Esophagus squamous epithelium (tissue), 5 donors: Measurements from ENCODE around the gene RAB36. TPM values are rescaled to one million over a fixed set of nuclear protein-coding genes. Genes with fewer than 3 reads are reported as not detected.

Source experiments
- DNase-seq: peaks from one replicate; lab custom pipeline; 2025; lab: John Stamatoyannopoulos, UW
- H3K27ac ChIP-seq, 4 donors: fragments of 200-600 bp; sonication (generic); one replicate each; pipeline ENCODE4 v1.5.1; 2016 to 2019; ENCODE audit warnings: mild to moderate bottlenecking in 1 of 4
- H3K27me3 ChIP-seq, 4 donors: fragments of 200-600 bp; sonication (generic); 1 replicate in 3 of 4; 2 replicates in 1 of 4; pipeline versions ENCODE4 v1.5.1 to v1.6.0; 2017 to 2021; ENCODE audit warnings: antibody characterized with exemption in 1 of 4
- H3K36me3 ChIP-seq, 3 donors: fragments of 200-600 bp; sonication (generic); one replicate each; pipeline ENCODE4 v1.5.1; 2016 to 2019
- H3K4me1 ChIP-seq, 3 donors: fragments of 200-600 bp; sonication (generic); one replicate each; pipeline ENCODE4 v1.5.1; 2017 to 2019
- H3K4me3 ChIP-seq, 4 donors: fragments of 200-600 bp; sonication (generic); 1 replicate in 3 of 4; 2 replicates in 1 of 4; pipeline ENCODE4 v1.5.1; 2016 to 2019; ENCODE audit warnings: mild to moderate bottlenecking in 2 of 4, moderate library complexity in 1 of 4
- H3K9me3 ChIP-seq, 3 donors: fragments of 200-600 bp; sonication (generic); one replicate each; pipeline ENCODE4 v1.5.1; 2016 to 2019
- CTCF ChIP-seq, 6 experiments: fragments of 450-650 bp in 4 of 6; fragments of 200-600 bp in 2 of 6; sonication (generic) in 2 of 6; IDR thresholded peaks; one replicate each; pipeline ENCODE4 v1.5.1; 2016 to 2019; ENCODE audit warnings: antibody characterized with exemption in 6 of 6, mild to moderate bottlenecking in 4 of 6, moderate library complexity in 4 of 6
- POLR2A ChIP-seq, 4 donors: fragments of 450-650 bp; IDR thresholded peaks; one replicate each; pipeline ENCODE4 v1.6.1; 2017; ENCODE audit warnings: antibody characterized with exemption in 4 of 4, mild to moderate bottlenecking in 4 of 4, moderate library complexity in 3 of 4
- WGBS, 2 donors: methylation state at CpG; one replicate each; pipeline ENCODE4 v1.1.5; 2018; 5-methylcytosine and 5-hydroxymethylcytosine counted together
- intact Hi-C: fragments of 100-400 bp; cut with DNase I; formaldehyde crosslinking; loops from one replicate; pipeline ENCODE4 v1.15.0; 2022
- total RNA-seq, 4 donors: library from RNA; depleted of rRNA; stranded (reverse); fragments of >200 nt; gene quantifications; one replicate each; pipeline ENCODE4 v1.1.0, GENCODE V29; 2016
- donor health status: DM: yes; HTN: yes; CAD: no.

The RAB36 gene
- total RNA-seq, 4 donors from 2014 or later = 1.4 to 3.9 (median 2.3) TPM

GRCh38 chr22:23184100-23184763, 39.0 kb downstream of the RAB36 start:
- no peak for DNase-seq
- peaks cover 37 to 81% (median 46%) of the 10 kb centered on the region in 3 donors for H3K4me1 ChIP-seq
- intact Hi-C loops = no loop called here

GRCh38 chr22:23184764-23185113, 39.5 kb downstream of the RAB36 start:
- DNase-seq = no peak
- H3K9me3 ChIP-seq = no peaks in the 10 kb centered on the region
- H3K4me3 ChIP-seq = no peak overlapping the region
- H3K4me1 ChIP-seq = peaks cover 33 to 76% (median 41%) of the 10 kb centered on the region in 3 donors
- intact Hi-C loops = no loop called here
- WGBS, 2 donors = 69 to 74% methylated on average over 3 to 5 of the region's 5 CpGs
- H3K27ac ChIP-seq = peak overlapping the region in 2 of 4 donors; percentile 13 to 69
- peaks cover 0 to 17% (median 0%) of the 10 kb centered on the region in 3 donors for H3K36me3 ChIP-seq
- TF ChIP-seq POLR2A (IDR thresholded peaks at IDR 0.05) (no peak), CTCF (IDR thresholded peaks at IDR 0.05) (no peak)
- no peaks in the 10 kb centered on the region for H3K27me3 ChIP-seq

More at GRCh38 chr22:23184100-23184763, 39.0 kb downstream of the RAB36 start:
- H3K9me3 ChIP-seq = no peaks in the 10 kb centered on the region
- no peaks in the 10 kb centered on the region for H3K27me3 ChIP-seq
- peaks cover 0 to 17% (median 0%) of the 10 kb centered on the region in 3 donors for H3K36me3 ChIP-seq
- 53 to 61% methylated on average over 3 of the region's 3 CpGs for WGBS, 2 donors
- H3K4me3 ChIP-seq = peak overlapping the region in 2 of 4 donors; percentile 67 to 89
- no peak for TF ChIP-seq POLR2A (IDR thresholded peaks at IDR 0.05)
- no peak for TF ChIP-seq CTCF (IDR thresholded peaks at IDR 0.05)
- peak overlapping the region in 2 of 4 donors; percentile 13 to 69 for H3K27ac ChIP-seq

GRCh38 chr22:23187211-23187610, 41.9 kb downstream of the RAB36 start:
- no peak for TF ChIP-seq CTCF (IDR thresholded peaks at IDR 0.05)
- no peak for TF ChIP-seq POLR2A (IDR thresholded peaks at IDR 0.05)
- no peak for DNase-seq
- Histone ChIP-seq H3K9me3 (no peaks in the 10 kb centered on the region), H3K27me3 (no peaks in the 10 kb centered on the region), H3K4me1 (peaks cover 23 to 69% (median 33%) of the 10 kb centered on the region in 3 donors), H3K27ac (peak overlapping the region in 1 of 4 donors; percentile 2), H3K36me3 (peaks cover 0 to 26% (median 0%) of the 10 kb centered on the region in 3 donors), H3K4me3 (no peak overlapping the region)
- WGBS, 2 donors = 71 to 74% methylated on average over 4 of the region's 4 CpGs
- intact Hi-C loops = no loop called here

GRCh38 chr22:23187871-23188700, 42.8 kb downstream of the RAB36 start:
- Histone ChIP-seq H3K36me3 (peaks cover 0 to 26% (median 0%) of the 10 kb centered on the region in 3 donors), H3K27ac (peak overlapping the region in 2 of 4 donors; percentile 2 to 34), H3K4me1 (peaks cover 14 to 69% (median 38%) of the 10 kb centered on the region in 3 donors), H3K4me3 (no peak overlapping the region), H3K27me3 (no peaks in the 10 kb centered on the region), H3K9me3 (no peaks in the 10 kb centered on the region)
- intact Hi-C loops = no loop called here
- DNase-seq = no peak
- TF ChIP-seq POLR2A (IDR thresholded peaks at IDR 0.05) (no peak), CTCF (IDR thresholded peaks at IDR 0.05) (no peak)
- WGBS, 2 donors = 75 to 80% methylated on average over 4 to 7 of the region's 7 CpGs

- no peak overlapping the region for H3K27ac ChIP-seq
- intact Hi-C loops = no loop called here
- DNase-seq = no peak
- H3K27me3 ChIP-seq = no peaks in the 10 kb centered on the region
- H3K36me3 ChIP-seq = peaks cover 0 to 19% (median 0%) of the 10 kb centered on the region in 3 donors
- H3K9me3 ChIP-seq = no peaks in the 10 kb centered on the region
- TF ChIP-seq CTCF (IDR thresholded peaks at IDR 0.05) = no peak
- no peak for TF ChIP-seq POLR2A (IDR thresholded peaks at IDR 0.05)
- no peak overlapping the region for H3K4me3 ChIP-seq
- H3K4me1 ChIP-seq = peaks cover 15 to 62% (median 26%) of the 10 kb centered on the region in 3 donors
- 88 to 89% methylated on average over 9 of the region's 9 CpGs for WGBS, 2 donors
Observed at GRCh38 chr22:23190526-23190925, 45.2 kb downstream of the RAB36 start.
